GM10248 (cell line): Measurements from ENCODE around the gene PRKCQ.

Source experiments
- CTCF ChIA-PET: fragments of 300-600 bp; sonication (Branson Sonifier 250); formaldehyde crosslinking; extraction: SDS; loops from one replicate; lab custom pipeline; 2021; ENCODE audit warnings: antibody characterized with exemption; lab: Yijun Ruan, JAX
- POLR2A ChIA-PET: fragments of 350-650 bp; sonication (Branson Sonifier 250); formaldehyde crosslinking; extraction: SDS; loops from one replicate; lab custom pipeline; 2020; ENCODE audit warnings: antibody characterized with exemption; lab: Yijun Ruan, JAX
- DNase-seq: peaks from one replicate; pipeline ENCODE4 v3.0.0; 2012; ENCODE audit errors: extremely low spot score
- CTCF ChIP-seq: IDR thresholded peaks from 2 replicates; pipeline ENCODE4 v1.5.1; 2012; ENCODE audit warnings: mild to moderate bottlenecking, low read depth; ENCODE audit errors: extremely low read depth, missing control alignments, control extremely low read depth

Gene PRKCQ

GRCh38 chr10:6396652-6397051 lies 183.4 kb downstream of the PRKCQ start:
- ChIA-PET POLR2A (no interaction called here), CTCF (interaction anchor here (2.7 kb wide), 1 partner anchor 9 kb away, joined by 14 read pairs; no protein-coding TSS in a partner anchor)
- no peak for DNase-seq
- no peak for TF ChIP-seq CTCF

GRCh38 chr10:6396226-6396625 lies 183.8 kb downstream of the PRKCQ start:
- CTCF ChIA-PET, result interaction anchor here (1.1 to 2.7 kb wide), 3 partner anchors 10 to 197 kb away, joined by 3 to 14 read pairs (median 6); no protein-coding TSS in a partner anchor
- POLR2A ChIA-PET, result no interaction called here

GRCh38 chr10:6395606-6396005 lies 184.5 kb downstream of the PRKCQ start:
- CTCF ChIA-PET, result interaction anchor here (0.8 to 2.7 kb wide), 5 partner anchors 10 to 196 kb away, joined by 3 to 14 read pairs (median 4); partner anchors contain the start of gene PFKFB3
- POLR2A ChIA-PET, result no interaction called here
- DNase-seq, result no peak
- no peak for TF ChIP-seq CTCF

More at GRCh38 chr10:6396226-6396625, 183.8 kb downstream of the PRKCQ start:
- TF ChIP-seq CTCF, result no peak
- DNase-seq, result no peak

- no peak for TF ChIP-seq CTCF
- DNase-seq, result no peak
- ChIA-PET POLR2A (no interaction called here), CTCF (interaction anchor here (1.2 to 4.5 kb wide), 4 partner anchors 7 to 381 kb away, joined by 3 to 31 read pairs (median 4); no protein-coding TSS in a partner anchor)
Measured at GRCh38 chr10:6394084-6394483, 186.0 kb downstream of the PRKCQ start.

GRCh38 chr10:6393168-6393567 lies 186.9 kb downstream of the PRKCQ start:
- TF ChIP-seq CTCF, result no peak
- ChIA-PET POLR2A (no interaction called here), CTCF (interaction anchor here (1.4 to 4.5 kb wide), 3 partner anchors 8 to 380 kb away, joined by 3 to 31 read pairs (median 4); no protein-coding TSS in a partner anchor)
- no peak for DNase-seq

- CTCF ChIA-PET, result interaction anchor here (1.6 to 4.5 kb wide), 3 partner anchors 8 to 188 kb away, joined by 5 to 31 read pairs (median 16); partner anchors contain the start of gene PFKFB3
- no peak for DNase-seq
- TF ChIP-seq CTCF, result no peak
- POLR2A ChIA-PET, result interaction anchor here (1.3 kb wide), 1 partner anchor 188 kb away, joined by 3 read pairs; the partner anchor contains the start of gene PFKFB3
Measured at GRCh38 chr10:6390213-6390845, 189.7 kb downstream of the PRKCQ start.
